Endothelial cell of umbilical vein (primary cell): Measurements from ENCODE around the gene MCM5. TPM values are rescaled to one million over a fixed set of nuclear protein-coding genes. Genes with fewer than 3 reads are reported as not detected.

ENCODE experiments used
- BruUV-seq: library from RNA; stranded (reverse); fragments of 400-500 nt; replicated peaks from 2 replicates; lab custom pipeline; 2021; lab: Mats Ljungman, UMichigan
- CTCF ChIA-PET: fragments of 300-600, 350-600 bp; sonication (Branson Sonifier 250); formaldehyde crosslinking; loops from one replicate; lab custom pipeline; 2021; ENCODE audit warnings: antibody characterized with exemption, inconsistent platforms; lab: Charles Lee
- POLR2A ChIA-PET: fragments of 300-600, 350-600 bp; sonication (Branson Sonifier 250); formaldehyde crosslinking; loops from one replicate; lab custom pipeline; 2021; ENCODE audit warnings: antibody characterized with exemption, inconsistent platforms; lab: Charles Lee
- DNase-seq: peaks from one replicate; pipeline ENCODE4 v3.0.0-alpha.2; 2011; ENCODE audit warnings: low read depth, low spot score
- FAIRE-seq: peaks from 2 replicates; lab custom pipeline; 2011; peaks lifted over from hg19 to GRCh38; lab: Jason Lieb, UNC
- H2AFZ ChIP-seq: 2 replicates; pipeline ENCODE4 v1.6.0; 2012; ENCODE audit warnings: low read depth, low read length, control low read depth, inconsistent platforms
- H3K27ac ChIP-seq: 2 replicates; pipeline ENCODE4 v1.5.1; 2011; ENCODE audit warnings: low read depth, mild to moderate bottlenecking, control low read depth, low read length, moderate library complexity; ENCODE audit not compliant: insufficient read depth
- H3K27me3 ChIP-seq, 2 experiments: 2 replicates each; pipeline versions ENCODE4 v1.6.0 to v1.6.1; 2011; ENCODE audit warnings: low read length in 2 of 2, mixed read lengths in 1 of 2; ENCODE audit not compliant: control insufficient read depth in 2 of 2, insufficient read depth in 2 of 2
- H3K36me3 ChIP-seq, 2 experiments: 2 replicates in 1 of 2; 3 replicates in 1 of 2; pipeline ENCODE4 v1.5.1; 2011; ENCODE audit warnings: low read length in 2 of 2, mild to moderate bottlenecking in 1 of 2, moderate library complexity in 1 of 2; ENCODE audit not compliant: control insufficient read depth in 2 of 2, insufficient read depth in 2 of 2; ENCODE audit errors: extremely low read depth in 1 of 2
- H3K4me1 ChIP-seq: 3 replicates; pipeline ENCODE4 v1.5.1; 2011; ENCODE audit warnings: mild to moderate bottlenecking, low read length; ENCODE audit not compliant: control insufficient read depth, insufficient read depth; ENCODE audit errors: extremely low read depth
- H3K4me2 ChIP-seq: 2 replicates; pipeline ENCODE4 v1.6.1; 2011; ENCODE audit warnings: low read length, control low read depth, mixed read lengths; ENCODE audit not compliant: insufficient read depth
- H3K4me3 ChIP-seq, 3 experiments: fragments of 200-600 bp in 1 of 3; sonication (generic), shearing (Covaris generic) in 1 of 3; replicated peaks in 1 of 3; 2 replicates each; pipeline ENCODE4 v1.5.1; 2011 to 2016; ENCODE audit warnings: control low read depth in 3 of 3, low read length in 3 of 3, mild to moderate bottlenecking in 2 of 3, inconsistent platforms in 1 of 3, low read depth in 1 of 3, moderate library complexity in 1 of 3; ENCODE audit not compliant: insufficient read depth in 1 of 3
- H3K79me2 ChIP-seq: 2 replicates; pipeline ENCODE4 v1.6.0; 2012; ENCODE audit warnings: low read length, inconsistent platforms; ENCODE audit not compliant: control insufficient read depth, insufficient read depth
- H3K9ac ChIP-seq: replicated peaks from 2 replicates; pipeline ENCODE3; 2011; ENCODE audit warnings: low read length, control low read depth; ENCODE audit not compliant: insufficient read depth; ENCODE audit errors: extremely low read depth
- H3K9me1 ChIP-seq: replicated peaks from 3 replicates; pipeline ENCODE4 v1.6.0; 2011; ENCODE audit warnings: mild to moderate bottlenecking, low read length; ENCODE audit not compliant: control insufficient read depth, insufficient read depth; ENCODE audit errors: extremely low read depth
- H3K9me3 ChIP-seq: replicated peaks from 2 replicates; pipeline ENCODE4 v1.5.1; 2012; ENCODE audit warnings: low read length, inconsistent platforms; ENCODE audit not compliant: control insufficient read depth, insufficient read depth
- H4K20me1 ChIP-seq: replicated peaks from 2 replicates; pipeline ENCODE3; 2011; ENCODE audit warnings: mild to moderate bottlenecking, low read length; ENCODE audit not compliant: control insufficient read depth, insufficient read depth; ENCODE audit errors: extremely low read depth
- FOS ChIP-seq: IDR thresholded peaks from 2 replicates; pipeline ENCODE4 v1.6.1; 2011; ENCODE audit warnings: mild to moderate bottlenecking, low read length, moderate library complexity, borderline replicate concordance; ENCODE audit not compliant: insufficient read depth
- MAX ChIP-seq: IDR thresholded peaks from 2 replicates; pipeline ENCODE4 v1.6.1; 2011; ENCODE audit not compliant: insufficient read depth, insufficient read length
- dilution Hi-C: fragments of 300-500 bp; cut with MboI; formaldehyde crosslinking; loops from one replicate; pipeline ENCODE4 v1.15.0; 2019; ENCODE audit warnings: low sequenced_read_pairs; ENCODE audit not compliant: extremely low pct_ligation_motif_present
- intact Hi-C: fragments of 100-400 bp; cut with micrococcal nuclease; formaldehyde crosslinking; loops from one replicate; pipeline ENCODE4 v1.10.0; 2022
- polyA plus RNA-seq, 4 experiments: library from polyadenylated mRNA; depleted of rRNA in 3 of 4; stranded (reverse) in 3 of 4; unstranded in 1 of 4; fragments of >200 nt; gene quantifications; 2 replicates each; pipeline versions ENCODE4 v1.2.1 to v1.2.3, GENCODE V29; 2011 to 2012; ENCODE audit warnings: missing spikeins in 1 of 4
- total RNA-seq: library from RNA; stranded (reverse); gene quantifications from 2 replicates; pipeline ENCODE4 v1.2.3, GENCODE V29; 2021

Gene MCM5
- total and polyA plus RNA-seq, 2 donors (not counting 3 experiments of a cell fraction or from before 2014, with no cell fraction given) = 67.8 to 111 TPM

GRCh38 chr22:35424081-35424480 is 24.1 kb downstream of the MCM5 start:
- Histone ChIP-seq H3K27me3 (no peaks in the 10 kb centered on the region), H3K9me1 (no peaks in the 10 kb centered on the region), H3K36me3 (peaks cover 8 to 31% of the 10 kb centered on the region in 2 experiments), H3K4me1 (no peaks in the 10 kb centered on the region), H3K9me3 (no peaks in the 10 kb centered on the region), H3K79me2 (no peaks in the 10 kb centered on the region), H3K4me2 (no peak overlapping the region), H3K27ac (no peak overlapping the region), H4K20me1 (no peaks in the 10 kb centered on the region), H3K9ac (no peak overlapping the region), H2AFZ (no peak overlapping the region), H3K4me3 (no peak overlapping the region)
- dilution Hi-C loops = no loop called here
- no peak for DNase-seq
- no peak for FAIRE-seq
- CTCF ChIA-PET = interaction anchor here (1.3 kb wide), 1 partner anchor 73 kb away, joined by 4 read pairs; no protein-coding TSS in a partner anchor
- BruUV-seq = no TSS peak
- no peak for TF ChIP-seq FOS
- POLR2A ChIA-PET = no interaction called here
- intact Hi-C loops = no loop called here

- ChIA-PET CTCF (interaction anchor here (1.0 kb wide), 1 partner anchor 74 kb away, joined by 3 read pairs; no protein-coding TSS in a partner anchor), POLR2A (no interaction called here)
- no peaks in the 10 kb centered on the region for H3K27me3 ChIP-seq
- FAIRE-seq = no peak
- peaks cover 7 to 26% of the 10 kb centered on the region in 2 experiments for H3K36me3 ChIP-seq
- no peaks in the 10 kb centered on the region for H3K9me1 ChIP-seq
- no peak overlapping the region for H2AFZ ChIP-seq
- BruUV-seq = no TSS peak
- H3K4me3 ChIP-seq = no peak overlapping the region
- intact Hi-C loops = no loop called here
- DNase-seq = no peak
- dilution Hi-C loops = no loop called here
- no peaks in the 10 kb centered on the region for H3K4me1 ChIP-seq
- no peak overlapping the region for H3K4me2 ChIP-seq
- no peak overlapping the region for H3K27ac ChIP-seq
- no peak overlapping the region for H3K9ac ChIP-seq
- TF ChIP-seq MAX = no peak
- no peaks in the 10 kb centered on the region for H3K79me2 ChIP-seq
- no peaks in the 10 kb centered on the region for H3K9me3 ChIP-seq
- no peaks in the 10 kb centered on the region for H4K20me1 ChIP-seq
These were observed 24.8 kb downstream of the MCM5 start for GRCh38 chr22:35424761-35425160.
